Body of pancreas (tissue), 4 donors: Measurements from ENCODE around the gene TMEM269. TPM values are rescaled to one million over a fixed set of nuclear protein-coding genes. Genes with fewer than 3 reads are reported as not detected.

Experiments used
- ATAC-seq: fragments of 150-250 bp; one replicate; pipeline ENCODE4 v1.9.1; 2016
- DNase-seq, 4 donors: peaks; one replicate each; pipeline ENCODE4 v3.0.0-alpha.2; 2019
- H3K27ac ChIP-seq, 4 donors: fragments of 200-600 bp; sonication (generic); 1 replicate in 3 of 4; 2 replicates in 1 of 4; pipeline versions ENCODE4 v1.5.1 to v1.6.1; 2016 to 2019; ENCODE audit warnings: mild to moderate bottlenecking in 1 of 4, mixed read lengths in 1 of 4, moderate library complexity in 1 of 4
- H3K27me3 ChIP-seq, 2 donors: fragments of 200-600 bp; sonication (generic); one replicate each; pipeline ENCODE4 v1.6.0; 2016; ENCODE audit warnings: mild to moderate bottlenecking in 1 of 2
- H3K36me3 ChIP-seq, 2 donors: fragments of 200-600 bp; sonication (generic); replicated peaks in 1 of 2; 2 replicates each; pipeline ENCODE4 v1.5.1; 2016; ENCODE audit warnings: low read depth in 2 of 2; ENCODE audit not compliant: insufficient read depth in 1 of 2
- H3K4me1 ChIP-seq: fragments of 200-600 bp; sonication (generic); one replicate; pipeline ENCODE4 v1.6.0; 2016
- H3K4me3 ChIP-seq, 2 donors: fragments of 200-600 bp; sonication (generic); 1 replicate in 1 of 2; 2 replicates in 1 of 2; pipeline ENCODE4 v1.5.1; 2016 to 2019
- H3K9me3 ChIP-seq, 3 donors: fragments of 200-600 bp; sonication (generic); 1 replicate in 2 of 3; 2 replicates in 1 of 3; pipeline ENCODE4 v1.5.1; 2016
- CTCF ChIP-seq, 7 experiments: fragments of 450-650 bp in 4 of 7; fragments of 200-600 bp in 3 of 7; sonication (generic) in 3 of 7; IDR thresholded peaks; one replicate each; pipeline ENCODE4 v1.5.1; 2016 to 2019; ENCODE audit warnings: antibody characterized with exemption in 7 of 7
- POLR2A ChIP-seq, 3 donors: fragments of 450-650 bp; IDR thresholded peaks; one replicate each; pipeline ENCODE4 v1.6.1; 2016; ENCODE audit warnings: antibody characterized with exemption in 3 of 3, mild to moderate bottlenecking in 2 of 3
- WGBS, 2 donors: methylation state at CpG; one replicate each; pipeline ENCODE4 v1.1.5; 2017; 5-methylcytosine and 5-hydroxymethylcytosine counted together
- intact Hi-C: fragments of 100-400 bp; cut with DNase I; formaldehyde crosslinking; loops from one replicate; pipeline ENCODE4 v1.15.1; 2023
- total RNA-seq, 2 donors: library from RNA; depleted of rRNA; stranded (reverse); fragments of >200 nt; gene quantifications; one replicate each; pipeline ENCODE4 v1.1.0, GENCODE V29; 2016

TMEM269 gene
- total RNA-seq, 2 donors from 2014 or later = not detected

- peak; percentile 52 for ATAC-seq
- Histone ChIP-seq H3K4me1 (no peaks in the 10 kb centered on the region), H3K36me3 (peaks cover 0 to 7% of the 10 kb centered on the region in 2 donors), H3K9me3 (no peaks in the 10 kb centered on the region), H3K4me3 (no peak overlapping the region), H3K27me3 (no peaks in the 10 kb centered on the region), H3K27ac (no peak overlapping the region)
- TF ChIP-seq CTCF (IDR thresholded peaks at IDR 0.05) = peak in 6 of 7 experiments; percentile 17 to 48 (median 37)
- no peak for TF ChIP-seq POLR2A (IDR thresholded peaks at IDR 0.05)
- DNase-seq = peak in 2 of 4 donors; percentile 18 to 33
- intact Hi-C loops = no loop called here
Measured at GRCh38 chr1:42777852-42778251, 6.9 kb upstream of the TMEM269 start.

GRCh38 chr1:42779725-42780124, 5.1 kb upstream of the TMEM269 start:
- Histone ChIP-seq H3K27me3 (no peaks in the 10 kb centered on the region), H3K36me3 (peaks cover 0 to 7% of the 10 kb centered on the region in 2 donors), H3K27ac (no peak overlapping the region), H3K9me3 (no peaks in the 10 kb centered on the region), H3K4me1 (peaks cover under 1% of the 10 kb centered on the region), H3K4me3 (no peak overlapping the region)
- no peak for TF ChIP-seq CTCF (IDR thresholded peaks at IDR 0.05)
- TF ChIP-seq POLR2A (IDR thresholded peaks at IDR 0.05) = no peak
- intact Hi-C loops = no loop called here
- 81 to 89% methylated on average over 2 of the region's 2 CpGs for WGBS, 2 donors
- ATAC-seq = no peak
- no peak for DNase-seq

DNA sequence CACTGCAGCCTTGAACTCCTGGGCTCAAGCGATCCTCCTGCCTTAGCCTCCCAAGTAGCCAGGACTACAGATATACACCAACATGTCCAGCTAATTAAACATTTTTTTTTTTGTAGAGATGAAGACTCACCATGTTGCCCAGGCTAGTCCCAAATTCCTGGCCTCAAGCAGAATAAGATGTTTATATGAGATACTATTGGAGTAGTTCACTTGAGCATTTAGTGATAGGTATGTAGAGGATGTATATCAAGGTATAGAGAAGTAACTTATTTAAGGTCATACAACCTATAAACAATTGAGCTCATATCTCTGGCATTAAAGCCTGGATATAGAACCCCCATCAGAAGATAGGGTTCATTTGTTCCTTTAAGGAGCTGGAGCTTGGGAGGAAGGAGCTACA, 4.6 kb upstream of the TMEM269 start:
- intact Hi-C loops = no loop called here
- no peak for ATAC-seq

GRCh38 chr1:42783092-42783491, 1.7 kb upstream of the TMEM269 start:
- Histone ChIP-seq H3K4me3 (no peak overlapping the region), H3K27ac (no peak overlapping the region), H3K27me3 (no peaks in the 10 kb centered on the region), H3K4me1 (peaks cover 9% of the 10 kb centered on the region), H3K36me3 (no peaks in the 10 kb centered on the region), H3K9me3 (no peaks in the 10 kb centered on the region)
- DNase-seq (no peak), ATAC-seq (no peak)
- intact Hi-C loops = no loop called here
- TF ChIP-seq POLR2A (IDR thresholded peaks at IDR 0.05) (no peak), CTCF (IDR thresholded peaks at IDR 0.05) (no peak)
- 94 to 96% methylated on average over 2 of the region's 2 CpGs for WGBS, 2 donors

More for the DNA sequence above, 4.6 kb upstream of the TMEM269 start:
- no peak overlapping the region for H3K4me3 ChIP-seq
- TF ChIP-seq CTCF (IDR thresholded peaks at IDR 0.05) = no peak
- TF ChIP-seq POLR2A (IDR thresholded peaks at IDR 0.05) = no peak
- DNase-seq = no peak
- no peak overlapping the region for H3K27ac ChIP-seq
- H3K4me1 ChIP-seq = peaks cover 5% of the 10 kb centered on the region
- 91 to 100% methylated on average over 1 of the region's 1 CpG for WGBS, 2 donors
- H3K27me3 ChIP-seq = no peaks in the 10 kb centered on the region
- H3K36me3 ChIP-seq = peaks cover 0 to 3% of the 10 kb centered on the region in 2 donors
- H3K9me3 ChIP-seq = no peaks in the 10 kb centered on the region

DNA sequence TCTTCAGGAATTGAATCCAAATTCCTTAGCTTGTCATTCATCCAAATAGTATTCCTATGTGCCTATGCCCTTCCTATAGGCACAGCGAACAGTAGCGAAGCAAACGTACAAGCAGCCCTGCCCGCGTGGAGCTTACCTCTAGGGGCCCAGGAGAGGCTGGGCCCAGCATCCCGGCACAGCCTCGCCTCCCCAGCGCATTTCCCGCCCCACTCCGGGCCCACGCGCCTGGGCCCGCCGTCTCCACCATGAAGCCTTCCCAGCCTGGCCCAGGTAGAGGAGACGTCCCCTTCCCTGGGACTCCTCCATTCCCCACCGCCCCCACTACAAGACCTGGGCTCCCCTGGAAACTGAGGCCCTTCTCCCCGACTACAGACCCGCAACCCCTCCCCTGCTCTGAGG, 245 bp upstream of the TMEM269 start:
- DNase-seq (no peak), ATAC-seq (no peak)
- H3K27me3 ChIP-seq = no peaks in the 10 kb centered on the region
- no peak overlapping the region for H3K27ac ChIP-seq
- H3K36me3 ChIP-seq = no peaks in the 10 kb centered on the region
- no peak overlapping the region for H3K4me3 ChIP-seq
- WGBS, 2 donors = 76 to 94% methylated on average over 13 to 17 of the region's 18 CpGs
- peaks cover 9% of the 10 kb centered on the region for H3K4me1 ChIP-seq
- no peaks in the 10 kb centered on the region for H3K9me3 ChIP-seq
- TF ChIP-seq POLR2A (IDR thresholded peaks at IDR 0.05) (no peak), CTCF (IDR thresholded peaks at IDR 0.05) (no peak)
- intact Hi-C loops = no loop called here
